SK-N-SH treated with all-trans-retinoic acid at 6 μM for 48 hours (cell line): Measurements from ENCODE around the gene ZNF710.

Experiments
- ATAC-seq: fragments of 200-7000 bp; cut with Tn5 transposase; 3 replicates; pipeline ENCODE4 v1.9.1; 2020; ENCODE audit warnings: mild to moderate bottlenecking, moderate library complexity
- ARNTL ChIP-seq: fragments of 450-650 bp; formaldehyde crosslinking; IDR thresholded peaks from 2 replicates; pipeline ENCODE4 v1.5.0; 2020; ENCODE audit warnings: low read depth, mild to moderate bottlenecking, moderate library complexity, borderline replicate concordance
- BACH2 ChIP-seq: fragments of 250-450 bp; sonication (Bioruptor Pico); IDR thresholded peaks from 2 replicates; pipeline ENCODE4 v1.9.0; 2021; ENCODE audit warnings: mild to moderate bottlenecking, borderline replicate concordance
- CREB5 ChIP-seq: fragments of 250-450 bp; sonication (Bioruptor Pico); IDR thresholded peaks from 2 replicates; pipeline ENCODE4 v1.5.1; 2020; ENCODE audit warnings: low read depth, mild to moderate bottlenecking, moderate library complexity
- CSDC2 ChIP-seq: fragments of 250-450 bp; sonication (Bioruptor Pico); IDR thresholded peaks from 2 replicates; pipeline ENCODE4 v1.5.0; 2020; ENCODE audit warnings: mild to moderate bottlenecking, moderate library complexity
- GLIS3 ChIP-seq: fragments of 250-450 bp; sonication (Bioruptor Pico); IDR thresholded peaks from 2 replicates; pipeline ENCODE4 v1.5.0; 2020; ENCODE audit warnings: mild to moderate bottlenecking, moderate library complexity
- ISL1 ChIP-seq: fragments of 250-450 bp; sonication (Bioruptor Pico); IDR thresholded peaks from 2 replicates; pipeline ENCODE4 v2.1.2; 2022; ENCODE audit warnings: mild to moderate bottlenecking, moderate library complexity
- OSR1 ChIP-seq: fragments of 250-450 bp; sonication (Bioruptor Pico); IDR thresholded peaks from 2 replicates; pipeline ENCODE4 v1.8.0; 2022; ENCODE audit warnings: moderate library complexity, mild to moderate bottlenecking, inconsistent platforms
- PATZ1 ChIP-seq: fragments of 250-450 bp; sonication (Bioruptor Pico); IDR thresholded peaks from 2 replicates; pipeline ENCODE4 v1.8.0; 2020; ENCODE audit warnings: mild to moderate bottlenecking, moderate library complexity, borderline replicate concordance
- POU6F1 ChIP-seq: fragments of 250-450 bp; sonication (Bioruptor Pico); IDR thresholded peaks from 2 replicates; pipeline ENCODE4 v1.8.0; 2021; ENCODE audit warnings: low read depth, mild to moderate bottlenecking, moderate library complexity, borderline replicate concordance
- RARB ChIP-seq: fragments of 250-450 bp; sonication (Bioruptor Pico); IDR thresholded peaks from 2 replicates; pipeline ENCODE4 v1.8.0; 2021; ENCODE audit warnings: mild to moderate bottlenecking, moderate library complexity
- SNAI2 ChIP-seq: fragments of 250-450 bp; sonication (Bioruptor Pico); IDR thresholded peaks from 2 replicates; pipeline ENCODE4 v1.5.0; 2020; ENCODE audit warnings: mild to moderate bottlenecking, moderate library complexity
- TCF4 ChIP-seq: fragments of 250-450 bp; sonication (Bioruptor Pico); IDR thresholded peaks from 2 replicates; pipeline ENCODE4 v1.8.0; 2021; ENCODE audit warnings: mild to moderate bottlenecking, moderate library complexity, borderline replicate concordance
- TOX ChIP-seq: fragments of 250-450 bp; sonication (Bioruptor Pico); IDR thresholded peaks from 2 replicates; pipeline ENCODE4 v1.8.0; 2021; ENCODE audit warnings: mild to moderate bottlenecking, moderate library complexity, borderline replicate concordance
- ZC3H10 ChIP-seq: fragments of 250-450 bp; sonication (Bioruptor Pico); IDR thresholded peaks from 2 replicates; pipeline ENCODE4 v1.5.1; 2021; ENCODE audit warnings: mild to moderate bottlenecking, moderate library complexity
- ZFP3 ChIP-seq: fragments of 250-450 bp; sonication (Bioruptor Pico); IDR thresholded peaks from 2 replicates; pipeline ENCODE4 v1.5.0; 2020; ENCODE audit warnings: mild to moderate bottlenecking, moderate library complexity
- ZFP30 ChIP-seq: fragments of 450-650 bp; formaldehyde crosslinking; IDR thresholded peaks from 2 replicates; pipeline ENCODE4 v1.5.0; 2022; ENCODE audit warnings: mild to moderate bottlenecking, moderate library complexity
- ZNF565 ChIP-seq: fragments of 450-650 bp; formaldehyde crosslinking; conservative IDR thresholded peaks from 2 replicates; pipeline ENCODE4 v1.5.0; 2020; ENCODE audit warnings: low read depth, mild to moderate bottlenecking, moderate library complexity
- ZNF70 ChIP-seq: fragments of 450-650 bp; formaldehyde crosslinking; IDR thresholded peaks from 2 replicates; pipeline ENCODE4 v1.5.0; 2020; ENCODE audit warnings: mild to moderate bottlenecking, moderate library complexity
- ZNF8 ChIP-seq: fragments of 450-650 bp; formaldehyde crosslinking; IDR thresholded peaks from 2 replicates; pipeline ENCODE4 v1.5.0; 2020; ENCODE audit warnings: mild to moderate bottlenecking, moderate library complexity
- TF ChIP-seq, protein P1 (sequence below): fragments of 250-450 bp; sonication (Bioruptor Pico); IDR thresholded peaks from 2 replicates; pipeline ENCODE4 v1.5.1; 2021; ENCODE audit warnings: mild to moderate bottlenecking, moderate library complexity
- TF ChIP-seq, protein P2 (sequence below): fragments of 250-450 bp; sonication (Bioruptor Pico); IDR thresholded peaks from 2 replicates; pipeline ENCODE4 v1.5.0; 2020; ENCODE audit warnings: mild to moderate bottlenecking, moderate library complexity

ZNF710 gene

DNA sequence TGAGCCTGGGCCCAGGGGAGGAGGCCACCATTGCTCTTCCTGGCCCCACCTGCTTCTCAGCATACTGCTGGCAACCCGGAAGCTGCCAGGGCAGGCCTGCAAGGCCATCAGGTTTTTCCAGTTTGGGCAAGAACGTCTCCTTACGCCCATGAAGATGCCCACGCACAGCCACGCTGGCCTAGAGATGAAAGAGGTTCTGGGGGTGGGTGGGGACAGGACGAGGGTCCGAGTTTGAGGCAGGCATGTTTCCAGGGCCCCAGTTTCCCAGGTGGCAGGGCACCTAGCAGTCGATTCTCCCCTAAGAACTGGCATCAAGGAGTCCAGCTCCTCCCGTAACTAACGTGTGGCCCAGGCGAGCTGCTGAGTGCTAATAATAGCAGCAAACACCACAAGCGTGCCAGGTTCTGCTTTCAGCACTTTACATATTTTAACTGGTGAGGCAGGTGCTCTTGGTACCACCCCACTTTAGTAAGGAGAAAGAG lies 45.8 kb downstream of the ZNF710 start (continued):
- TF ChIP-seq, protein P1, sequence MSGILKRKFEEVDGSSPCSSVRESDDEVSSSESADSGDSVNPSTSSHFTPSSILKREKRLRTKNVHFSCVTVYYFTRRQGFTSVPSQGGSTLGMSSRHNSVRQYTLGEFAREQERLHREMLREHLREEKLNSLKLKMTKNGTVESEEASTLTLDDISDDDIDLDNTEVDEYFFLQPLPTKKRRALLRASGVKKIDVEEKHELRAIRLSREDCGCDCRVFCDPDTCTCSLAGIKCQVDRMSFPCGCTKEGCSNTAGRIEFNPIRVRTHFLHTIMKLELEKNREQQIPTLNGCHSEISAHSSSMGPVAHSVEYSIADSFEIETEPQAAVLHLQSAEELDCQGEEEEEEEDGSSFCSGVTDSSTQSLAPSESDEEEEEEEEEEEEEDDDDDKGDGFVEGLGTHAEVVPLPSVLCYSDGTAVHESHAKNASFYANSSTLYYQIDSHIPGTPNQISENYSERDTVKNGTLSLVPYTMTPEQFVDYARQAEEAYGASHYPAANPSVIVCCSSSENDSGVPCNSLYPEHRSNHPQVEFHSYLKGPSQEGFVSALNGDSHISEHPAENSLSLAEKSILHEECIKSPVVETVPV (CRISPR knock-in tag), result no peak
- TF ChIP-seq ZNF8 (CRISPR knock-in tag) (no peak), OSR1 (CRISPR knock-in tag) (no peak), ZC3H10 (CRISPR knock-in tag) (no peak), BACH2 (no peak), TCF4 (no peak), CREB5 (CRISPR knock-in tag) (no peak), ZFP30 (CRISPR knock-in tag) (no peak)

GRCh38 chr15:90047956-90048575 lies 46.9 kb downstream of the ZNF710 start:
- TF ChIP-seq CSDC2 (CRISPR knock-in tag) (no peak), ZNF8 (CRISPR knock-in tag) (no peak)
- no peak for ATAC-seq

DNA sequence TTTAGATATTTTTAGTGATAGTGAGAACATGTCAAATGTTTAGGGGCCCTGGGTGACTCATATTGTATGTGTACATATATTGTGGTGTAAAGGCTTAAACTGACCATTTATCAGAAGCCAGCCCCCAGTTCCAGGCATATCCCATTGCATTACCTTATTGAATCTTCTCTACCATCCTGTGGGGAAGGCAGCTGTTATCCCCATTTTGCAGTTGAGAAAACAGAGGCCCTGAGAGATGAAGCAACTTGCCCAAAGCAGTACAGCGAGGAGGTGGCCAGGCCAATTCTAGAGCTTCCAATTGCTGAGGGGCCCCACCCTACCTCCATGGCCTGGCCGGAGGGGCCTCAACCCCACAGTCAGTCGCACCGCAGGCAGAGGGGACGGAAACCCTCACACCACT lies 47.9 kb downstream of the ZNF710 start:
- TF ChIP-seq ZFP30 (CRISPR knock-in tag) (no peak), ZNF565 (no peak)
- ATAC-seq, result no peak

GRCh38 chr15:90049666-90050604 lies 48.8 kb downstream of the ZNF710 start:
- no peak for ATAC-seq
- no peak for TF ChIP-seq ZFP3
- TF ChIP-seq SNAI2 (CRISPR knock-in tag), result no peak
- TF ChIP-seq, protein P2, sequence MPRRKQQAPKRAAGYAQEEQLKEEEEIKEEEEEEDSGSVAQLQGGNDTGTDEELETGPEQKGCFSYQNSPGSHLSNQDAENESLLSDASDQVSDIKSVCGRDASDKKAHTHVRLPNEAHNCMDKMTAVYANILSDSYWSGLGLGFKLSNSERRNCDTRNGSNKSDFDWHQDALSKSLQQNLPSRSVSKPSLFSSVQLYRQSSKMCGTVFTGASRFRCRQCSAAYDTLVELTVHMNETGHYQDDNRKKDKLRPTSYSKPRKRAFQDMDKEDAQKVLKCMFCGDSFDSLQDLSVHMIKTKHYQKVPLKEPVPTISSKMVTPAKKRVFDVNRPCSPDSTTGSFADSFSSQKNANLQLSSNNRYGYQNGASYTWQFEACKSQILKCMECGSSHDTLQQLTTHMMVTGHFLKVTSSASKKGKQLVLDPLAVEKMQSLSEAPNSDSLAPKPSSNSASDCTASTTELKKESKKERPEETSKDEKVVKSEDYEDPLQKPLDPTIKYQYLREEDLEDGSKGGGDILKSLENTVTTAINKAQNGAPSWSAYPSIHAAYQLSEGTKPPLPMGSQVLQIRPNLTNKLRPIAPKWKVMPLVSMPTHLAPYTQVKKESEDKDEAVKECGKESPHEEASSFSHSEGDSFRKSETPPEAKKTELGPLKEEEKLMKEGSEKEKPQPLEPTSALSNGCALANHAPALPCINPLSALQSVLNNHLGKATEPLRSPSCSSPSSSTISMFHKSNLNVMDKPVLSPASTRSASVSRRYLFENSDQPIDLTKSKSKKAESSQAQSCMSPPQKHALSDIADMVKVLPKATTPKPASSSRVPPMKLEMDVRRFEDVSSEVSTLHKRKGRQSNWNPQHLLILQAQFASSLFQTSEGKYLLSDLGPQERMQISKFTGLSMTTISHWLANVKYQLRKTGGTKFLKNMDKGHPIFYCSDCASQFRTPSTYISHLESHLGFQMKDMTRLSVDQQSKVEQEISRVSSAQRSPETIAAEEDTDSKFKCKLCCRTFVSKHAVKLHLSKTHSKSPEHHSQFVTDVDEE (CRISPR knock-in tag), result no peak
- no peak for TF ChIP-seq ARNTL (CRISPR knock-in tag)
- no peak for TF ChIP-seq BACH2
- TF ChIP-seq ZNF70 (CRISPR knock-in tag), result no peak
- no peak for TF ChIP-seq ZC3H10 (CRISPR knock-in tag)
- no peak for TF ChIP-seq RARB (CRISPR knock-in tag)
- no peak for TF ChIP-seq POU6F1 (CRISPR knock-in tag)
- TF ChIP-seq, all 23 proteins: peak for 0

DNA sequence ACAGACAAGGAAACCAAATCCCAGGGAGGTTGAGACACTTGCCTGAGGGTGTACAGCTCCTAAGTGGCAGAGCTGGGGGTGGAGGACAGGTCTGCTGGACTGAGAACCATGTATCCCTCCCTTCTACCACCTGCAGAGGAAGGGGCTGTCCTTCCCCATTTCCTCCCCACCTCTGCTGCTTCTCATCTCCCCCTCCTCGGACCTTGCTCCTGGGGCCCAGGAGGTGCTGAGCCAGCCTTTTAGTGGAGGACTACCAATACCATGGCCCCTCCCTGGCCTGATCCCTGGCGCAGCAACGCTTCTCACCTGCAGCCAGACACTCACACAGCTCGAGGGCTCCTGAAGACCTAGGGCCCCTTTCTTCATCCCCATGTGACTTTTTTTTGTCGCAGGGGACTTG lies 50.8 kb downstream of the ZNF710 start:
- ATAC-seq, result no peak
- no peak for TF ChIP-seq POU6F1 (CRISPR knock-in tag)
- TF ChIP-seq GLIS3, result no peak
- TF ChIP-seq ZNF8 (CRISPR knock-in tag), result no peak
- no peak for TF ChIP-seq CREB5 (CRISPR knock-in tag)
- no peak for TF ChIP-seq SNAI2 (CRISPR knock-in tag)
- no peak for TF ChIP-seq ZFP30 (CRISPR knock-in tag)
- no peak for TF ChIP-seq PATZ1 (CRISPR knock-in tag)
- no peak for TF ChIP-seq TOX (CRISPR knock-in tag)
- TF ChIP-seq TCF4, result no peak
- TF ChIP-seq ISL1 (CRISPR knock-in tag), result no peak
